Activated CD4-positive, alpha-beta T cell treated with anti-CD3 and anti-CD28 coated beads for 1 hour (primary cell): ENCODE data around the gene PPP6R1.
"Not testable (repeated sequence)": the region's sequence is repeated elsewhere in the genome, so short reads cannot be mapped to it uniquely, and the experiment has no call there.

Experiments
- DNase-seq: peaks from one replicate; pipeline ENCODE4 v3.0.0-alpha.2; 2020

Gene PPP6R1

DNA sequence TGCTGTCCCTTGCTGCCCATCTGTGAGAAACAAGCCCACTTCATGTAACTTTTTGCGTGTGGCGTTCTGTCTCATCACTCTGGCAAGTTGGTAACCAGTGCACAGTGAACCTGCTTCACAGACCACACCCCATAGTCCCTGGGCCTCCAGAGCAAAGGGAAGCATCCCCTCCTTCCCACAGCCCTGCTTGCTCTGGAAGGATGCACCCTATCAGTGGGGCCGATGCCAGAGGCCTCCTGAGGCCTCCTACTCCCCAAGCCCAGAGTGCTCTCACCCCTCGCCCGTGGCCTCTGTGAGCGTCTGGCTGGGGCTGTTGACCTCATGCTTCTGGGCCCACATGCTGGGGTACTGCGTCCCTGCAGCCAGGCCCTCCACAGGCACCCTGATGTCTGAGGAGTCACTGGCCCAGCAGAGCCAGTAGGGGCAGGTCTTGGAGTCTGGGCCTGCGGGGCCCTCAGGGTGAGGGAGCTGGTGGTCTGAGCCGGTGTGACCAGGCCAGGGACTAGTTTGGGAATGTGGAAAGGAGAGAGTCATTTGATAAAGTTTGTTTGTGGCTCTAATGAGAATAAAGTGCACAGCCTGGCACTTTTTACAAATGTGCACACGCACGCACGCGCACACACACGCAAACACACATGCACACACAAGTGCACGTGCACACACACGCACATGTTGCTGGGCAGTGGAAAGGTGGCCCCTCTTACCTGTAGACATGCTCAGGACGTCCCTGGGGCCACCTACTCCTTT lies 35.4 kb downstream of the PPP6R1 start:
- DNase-seq, result no peak

DNA sequence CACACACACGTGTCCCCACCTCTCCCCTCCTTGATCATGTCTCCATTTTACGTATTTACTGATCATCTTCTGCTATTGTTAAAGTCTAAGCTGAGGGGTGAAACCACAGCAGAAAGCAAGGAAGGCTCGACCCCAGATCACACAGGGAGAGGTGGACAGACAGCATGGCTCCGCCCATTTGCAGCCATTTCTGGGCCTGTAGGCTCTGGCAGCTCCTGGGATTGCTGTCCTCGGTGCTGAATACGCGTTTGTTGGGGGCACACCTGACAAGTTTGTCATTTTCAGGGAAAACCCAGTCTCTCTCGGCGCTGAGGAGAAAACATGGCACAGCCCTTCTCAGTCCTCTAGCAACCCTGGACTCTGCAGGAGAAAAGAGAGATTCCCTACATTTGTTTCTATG lies 38.3 kb downstream of the PPP6R1 start:
- no peak for DNase-seq

DNA sequence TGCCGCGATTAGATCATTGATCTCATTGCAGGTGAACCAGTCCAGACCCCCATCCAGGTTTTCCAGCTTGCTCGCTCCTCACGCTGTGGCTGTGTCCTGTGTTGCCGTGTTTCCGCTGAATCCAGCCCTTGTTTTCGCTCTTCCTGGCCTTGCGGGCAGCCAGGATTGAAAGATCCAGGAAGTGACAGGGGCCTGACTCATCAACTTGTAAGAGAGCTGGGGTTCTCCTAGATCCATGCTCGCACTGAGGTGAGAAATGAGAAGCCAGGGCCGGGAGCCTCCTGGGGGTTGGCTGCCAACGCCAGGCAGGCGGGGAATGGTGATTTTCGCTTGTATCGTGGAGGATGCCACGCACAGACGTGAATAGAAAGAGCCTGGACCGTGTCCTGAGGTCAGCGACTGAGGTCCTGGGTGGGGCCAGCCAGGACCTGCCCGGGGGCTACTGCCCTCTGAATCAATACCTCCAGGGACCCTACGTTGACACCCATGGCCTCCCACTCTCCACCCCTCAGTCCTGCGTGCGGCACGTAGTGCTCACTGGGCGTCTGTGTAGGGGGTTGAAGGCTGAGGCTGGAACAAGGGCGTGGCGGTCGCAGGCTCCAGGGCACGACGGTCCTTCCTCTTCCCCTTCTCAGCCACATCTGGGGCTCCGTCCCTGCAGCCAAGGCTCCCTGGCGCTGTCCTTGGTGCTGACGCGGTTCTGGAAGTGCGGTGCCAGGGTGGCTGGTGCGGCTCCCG lies 42.2 kb downstream of the PPP6R1 start:
- no peak for DNase-seq

DNA sequence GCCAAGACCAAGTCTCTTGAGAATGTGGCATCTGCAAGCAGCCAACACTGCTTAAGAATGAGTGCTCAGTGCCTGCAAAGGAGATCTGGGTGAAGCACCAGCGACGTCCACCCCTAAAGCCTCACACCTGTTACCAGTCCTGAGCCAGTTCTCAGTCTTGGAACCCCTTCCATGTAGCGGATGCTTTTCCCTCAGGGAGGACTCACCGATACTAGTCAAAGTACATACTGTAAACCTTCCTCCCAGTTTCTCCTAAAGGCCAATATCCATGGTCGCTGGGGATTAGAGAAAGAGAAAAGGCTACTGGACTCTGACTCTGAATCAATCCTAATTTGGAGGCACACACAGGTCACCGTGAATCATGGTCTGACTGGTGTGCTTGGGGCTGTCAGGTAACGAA lies 45.3 kb downstream of the PPP6R1 start:
- DNase-seq, result no peak

DNA sequence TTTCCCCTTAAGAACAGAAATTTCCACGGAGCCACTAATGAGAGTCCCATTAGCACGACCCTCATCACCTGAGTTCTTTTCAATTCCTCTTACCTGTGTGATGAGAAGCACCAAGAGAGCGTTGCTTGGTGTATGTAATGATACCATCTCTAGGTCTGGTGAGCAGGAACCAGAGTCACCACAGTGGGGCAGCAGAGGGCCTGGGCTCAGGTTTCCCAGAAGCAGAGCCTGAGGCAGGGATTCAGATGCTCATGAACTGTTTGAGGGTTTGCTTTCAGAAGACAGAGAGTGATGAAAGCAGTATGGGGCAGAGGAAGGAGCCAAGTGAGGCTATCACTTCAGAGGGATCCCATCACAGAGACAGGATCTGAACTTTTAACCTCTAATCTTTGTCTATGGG lies 46.4 kb downstream of the PPP6R1 start:
- no peak for DNase-seq

DNA sequence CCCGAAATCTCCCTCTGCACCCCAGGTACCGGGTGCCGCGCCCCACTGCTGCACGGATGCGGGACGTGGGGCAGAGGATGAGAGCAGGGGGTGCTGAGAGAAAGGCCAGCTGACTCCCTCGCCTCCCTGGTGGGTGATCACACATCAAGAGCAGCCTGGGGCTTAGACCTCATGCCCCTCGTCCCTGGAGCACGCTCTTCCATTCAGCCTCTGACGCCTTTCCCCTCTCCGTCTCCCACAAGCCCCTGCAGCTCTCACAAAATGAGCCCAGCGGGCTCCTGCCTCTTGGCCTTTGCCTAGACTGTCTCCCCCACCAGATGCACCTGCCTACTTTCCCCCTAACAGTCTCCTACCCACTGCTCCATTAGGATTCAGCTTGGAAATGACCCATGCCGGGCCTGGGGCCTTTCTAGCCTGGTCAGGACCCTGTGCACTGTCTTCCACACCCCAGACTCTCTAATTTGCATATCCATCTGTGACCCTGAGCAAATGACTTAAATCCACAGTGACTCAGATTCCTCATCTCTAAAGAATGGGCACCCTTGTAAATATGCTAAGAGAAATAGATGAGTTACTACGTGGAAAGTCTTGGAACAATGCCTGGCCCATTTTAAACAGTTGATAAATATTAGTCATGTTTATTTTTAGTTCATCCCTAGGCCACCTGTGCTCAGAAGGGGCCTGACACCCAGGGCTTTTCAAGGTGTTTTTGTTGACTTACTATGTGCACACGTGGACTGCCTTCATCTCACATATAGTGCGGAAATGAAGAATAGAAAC lies 48.9 kb downstream of the PPP6R1 start:
- DNase-seq, result no peak

DNA sequence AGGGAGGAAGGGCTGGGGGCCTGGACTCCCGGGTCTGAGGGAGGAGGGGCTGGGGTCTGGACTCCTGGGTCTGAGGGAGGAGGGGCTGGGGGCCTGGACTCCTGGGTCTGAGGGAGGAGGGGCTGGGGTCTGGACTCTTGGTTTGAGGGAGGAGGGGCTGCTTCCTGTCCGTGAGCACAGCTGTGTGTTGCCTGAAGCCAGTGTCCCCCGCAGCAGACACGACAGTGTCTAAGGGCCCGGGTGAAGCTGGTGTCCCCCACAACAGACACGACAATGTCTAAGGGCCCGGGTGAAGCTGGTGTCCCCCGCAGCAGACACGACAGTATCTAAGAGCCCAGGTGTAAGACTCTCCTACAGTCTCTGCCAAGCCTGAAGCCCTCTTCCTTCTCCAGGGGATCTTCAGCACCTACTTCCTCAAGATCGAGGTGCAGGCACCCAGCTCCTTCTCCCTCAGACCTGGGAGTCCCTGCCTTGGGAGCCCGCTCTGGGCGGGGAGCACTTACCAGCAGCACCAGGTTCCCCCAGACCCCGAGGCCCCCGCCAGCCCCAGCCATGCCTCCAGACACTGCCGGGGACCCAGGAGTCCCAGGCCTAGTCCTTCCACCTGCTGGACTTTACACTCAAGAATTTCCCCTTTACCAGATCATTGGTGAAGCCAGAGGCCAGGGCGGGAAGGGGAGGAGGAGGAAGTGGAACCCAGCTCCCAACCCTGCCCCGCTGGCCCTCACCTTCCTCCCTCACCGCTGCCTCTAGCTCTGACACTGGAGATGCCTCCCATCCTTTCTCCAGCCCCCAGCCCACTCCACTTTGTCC lies 49.7 kb downstream of the PPP6R1 start, which contains the start of gene PTPRH:
Gene PTPRH, minus strand, starts transcription at position 622 of the 813 bp plus-strand sequence. Its CDS starts 68 bp downstream, at position 554.
- no peak for DNase-seq

DNA sequence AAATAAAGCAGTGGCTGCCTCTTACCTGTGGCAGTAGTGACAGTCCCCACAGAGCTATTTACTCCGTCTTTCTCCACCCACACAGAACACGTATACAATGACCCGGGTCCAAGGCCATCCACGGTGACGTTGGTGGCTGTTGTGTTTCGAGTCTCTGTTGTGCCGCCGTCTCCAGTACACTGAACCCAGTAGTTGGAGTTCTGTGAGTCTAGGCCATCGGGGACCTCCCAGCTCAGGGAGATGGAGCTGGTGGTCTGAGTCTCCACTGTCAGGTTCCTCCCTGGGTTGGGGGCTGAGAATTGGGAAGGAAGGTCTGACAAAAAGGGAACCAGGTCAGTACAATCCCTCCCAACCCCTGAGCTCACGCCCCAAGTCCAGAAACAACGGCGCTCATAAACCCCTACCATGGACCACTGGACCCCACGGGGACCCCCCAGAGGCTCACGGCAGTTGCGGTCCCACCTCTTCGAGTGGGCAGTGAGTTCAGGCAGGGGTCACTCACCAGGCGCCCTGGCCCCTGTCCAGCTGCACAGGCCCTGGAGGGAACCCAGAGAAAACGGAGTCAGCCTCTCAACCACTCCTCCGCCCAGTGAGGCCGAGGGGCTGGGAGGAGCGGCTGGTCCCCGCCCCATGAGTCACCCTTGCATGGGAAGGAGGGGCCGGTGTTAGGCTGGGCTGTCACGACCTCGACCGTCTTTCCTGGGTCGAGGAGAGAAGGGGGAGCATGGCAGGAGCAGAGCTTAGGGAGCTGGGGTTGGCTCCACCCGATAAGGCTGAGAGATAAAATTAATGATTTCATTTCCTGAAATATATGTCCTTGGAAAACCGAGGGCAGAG lies 51.9 kb downstream of the PPP6R1 start:
- DNase-seq, result no peak

DNA sequence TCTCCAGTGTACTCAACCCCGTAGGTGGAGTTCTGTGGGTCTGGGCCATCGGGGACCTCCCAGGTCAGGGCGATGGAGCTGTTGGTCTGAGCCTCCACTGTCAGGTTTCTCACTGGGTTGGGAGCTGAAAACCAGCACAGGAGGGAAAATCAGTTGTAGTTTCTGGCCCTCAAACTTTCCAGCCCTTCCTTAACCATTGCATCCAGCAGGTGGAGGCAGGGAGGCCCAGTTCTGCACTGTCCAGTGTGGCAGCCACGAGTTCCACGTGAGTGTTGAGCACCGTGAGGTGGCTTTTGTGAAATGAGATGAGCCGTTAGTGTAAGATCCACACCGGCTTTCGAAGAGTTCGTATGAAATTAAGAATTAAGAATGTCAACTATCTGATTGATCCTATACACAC lies 56.6 kb downstream of the PPP6R1 start:
- not testable (repeated sequence) for DNase-seq

DNA sequence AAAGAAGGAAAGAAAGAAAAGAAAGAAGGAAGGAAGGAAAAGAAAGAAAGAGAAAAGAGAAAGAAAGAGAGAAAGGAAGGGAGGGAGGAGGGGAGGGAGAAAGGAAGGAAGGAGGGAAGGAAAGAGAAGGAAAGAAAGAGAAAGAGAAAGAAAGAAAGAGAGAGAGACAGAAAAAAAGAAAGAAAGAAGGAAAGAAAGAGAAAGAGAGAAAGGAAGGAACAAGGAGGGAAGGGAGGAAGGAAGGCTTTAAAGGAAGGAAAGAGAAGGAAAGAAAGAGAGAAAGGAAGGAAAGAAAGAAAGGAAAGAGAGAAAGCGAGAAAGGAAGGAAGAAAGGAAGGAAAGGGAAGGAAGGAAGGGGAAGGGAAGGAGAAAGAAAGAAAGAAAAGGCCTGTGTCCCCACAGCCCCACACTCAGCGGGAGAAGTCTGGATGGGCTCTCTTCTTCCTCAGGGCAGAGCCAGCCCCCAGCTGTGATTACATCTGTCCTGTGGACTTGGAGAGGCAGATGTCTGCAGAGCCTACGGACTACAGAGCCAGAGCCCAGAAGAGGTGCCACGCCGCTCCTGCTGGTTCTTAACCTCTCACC lies 59.1 kb downstream of the PPP6R1 start:
- no peak for DNase-seq

DNA sequence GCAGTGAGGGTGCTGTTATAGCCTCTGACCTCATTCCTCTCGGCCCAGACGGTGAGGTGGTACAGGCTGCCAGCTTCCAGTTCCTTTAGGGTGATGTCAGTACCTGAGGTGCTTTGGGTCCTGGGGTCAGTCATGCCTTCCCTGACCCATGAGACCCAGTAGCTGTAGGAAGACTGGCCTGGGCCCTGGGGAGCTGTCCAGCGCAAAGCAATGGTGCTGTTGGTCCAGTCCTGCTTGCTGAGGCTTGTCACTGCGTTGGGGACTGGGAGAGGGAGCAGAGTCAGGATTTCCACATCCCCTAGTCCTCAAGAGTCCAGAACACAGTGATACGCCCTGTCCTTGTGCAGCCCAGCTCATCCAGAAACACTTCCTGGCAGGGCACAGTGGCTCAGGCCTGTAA lies 60.2 kb downstream of the PPP6R1 start:
- DNase-seq, result no peak

DNA sequence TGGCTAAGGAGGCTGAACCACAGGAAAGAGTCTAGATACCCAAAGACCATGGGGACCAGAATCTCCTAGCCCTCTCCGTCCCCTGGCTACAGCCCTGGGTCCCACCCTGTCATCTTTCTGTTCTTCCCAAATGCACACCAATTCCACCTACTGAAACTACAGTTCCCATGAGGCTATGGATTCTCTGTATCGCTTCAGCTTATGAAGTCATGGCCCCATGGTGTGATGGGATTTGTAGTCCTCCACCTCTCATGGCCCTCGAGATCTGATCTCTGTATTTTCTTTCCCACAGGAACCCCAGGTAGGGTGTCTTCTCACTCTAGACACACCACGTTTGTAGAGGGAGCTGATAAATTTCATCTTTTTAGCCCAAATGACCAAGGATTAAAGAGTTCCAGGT lies 61.3 kb downstream of the PPP6R1 start:
- DNase-seq, result no peak

DNA sequence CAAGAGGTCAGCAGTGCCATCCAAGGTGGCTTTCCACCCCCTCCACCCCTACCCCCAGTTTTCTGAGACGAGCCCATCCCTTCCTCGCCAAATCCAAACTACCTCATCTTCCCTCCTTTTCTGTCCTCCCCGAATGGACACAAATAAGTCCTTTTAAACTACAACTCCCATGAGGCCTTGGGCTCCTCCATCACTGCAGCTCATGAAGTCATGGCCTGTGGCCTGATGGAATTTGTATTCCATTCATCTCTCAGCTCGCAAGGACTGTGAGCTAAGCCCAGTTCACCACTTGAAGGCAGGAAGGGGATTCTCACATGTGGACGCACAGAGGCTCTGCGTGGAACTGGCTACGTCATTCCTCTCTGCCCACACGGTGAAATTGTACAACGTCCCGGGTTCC lies 62.0 kb downstream of the PPP6R1 start:
- DNase-seq, result no peak

DNA sequence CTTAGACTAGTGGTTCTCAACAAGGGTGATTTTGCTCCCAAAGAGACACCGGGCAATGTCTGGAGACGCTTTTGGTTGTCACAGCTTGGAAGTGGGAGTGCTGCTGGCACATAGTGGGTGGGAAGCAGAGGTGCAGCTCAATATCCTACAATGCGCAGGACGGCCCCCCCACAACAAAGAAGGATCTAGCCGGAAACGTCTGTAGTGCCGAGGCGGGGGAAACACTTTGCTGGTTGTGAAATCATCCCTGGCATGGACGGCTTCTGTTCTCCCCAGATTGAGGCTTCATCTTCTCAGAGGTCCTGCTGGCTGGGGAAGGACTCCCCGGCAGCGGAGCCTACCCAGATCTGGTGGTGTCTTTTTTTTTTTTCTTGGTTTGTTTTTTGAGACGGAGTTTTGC lies 65.3 kb downstream of the PPP6R1 start:
- DNase-seq, result no peak

DNA sequence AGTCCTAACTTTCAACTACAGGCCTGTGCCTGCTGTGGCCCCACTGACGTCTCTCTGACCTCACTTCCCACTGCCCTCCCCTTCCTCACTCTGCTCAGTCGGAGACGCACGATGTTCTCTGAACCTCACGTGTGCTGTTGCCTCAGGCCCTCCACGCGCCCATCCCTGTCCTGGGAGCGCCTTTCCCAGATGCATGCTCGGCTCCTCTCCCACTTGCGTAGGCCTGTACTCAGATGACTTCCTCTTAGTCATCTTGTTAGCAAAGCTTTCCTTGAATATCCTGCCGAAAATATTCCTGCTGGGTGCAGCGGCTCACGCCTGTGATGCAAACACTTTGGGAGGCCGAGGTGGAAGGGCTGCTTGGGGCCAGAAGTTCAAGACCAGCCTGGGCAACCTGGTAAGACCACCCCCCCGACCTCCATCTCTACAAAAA lies 69.4 kb downstream of the PPP6R1 start:
- DNase-seq, result no peak

DNA sequence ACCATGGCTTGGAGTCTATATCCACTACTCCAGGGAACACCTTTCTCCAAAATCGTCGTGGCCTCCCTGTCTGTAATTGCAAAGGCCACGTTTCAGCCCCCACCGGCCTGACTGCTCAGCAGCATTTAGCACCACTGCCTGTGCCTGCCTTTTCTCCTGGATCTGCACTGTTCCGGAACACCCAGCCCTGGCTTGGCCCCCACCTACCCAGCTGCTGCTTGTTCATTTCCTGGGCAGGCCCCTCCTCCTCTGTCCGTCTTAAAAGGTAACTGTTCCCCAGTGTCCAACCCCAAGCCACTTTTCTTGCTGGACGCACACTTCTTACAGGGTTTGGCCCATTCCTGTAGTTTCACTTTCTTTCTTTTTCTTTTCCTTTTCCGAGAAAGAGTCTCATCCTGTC lies 70.2 kb downstream of the PPP6R1 start:
- DNase-seq, result no peak

DNA sequence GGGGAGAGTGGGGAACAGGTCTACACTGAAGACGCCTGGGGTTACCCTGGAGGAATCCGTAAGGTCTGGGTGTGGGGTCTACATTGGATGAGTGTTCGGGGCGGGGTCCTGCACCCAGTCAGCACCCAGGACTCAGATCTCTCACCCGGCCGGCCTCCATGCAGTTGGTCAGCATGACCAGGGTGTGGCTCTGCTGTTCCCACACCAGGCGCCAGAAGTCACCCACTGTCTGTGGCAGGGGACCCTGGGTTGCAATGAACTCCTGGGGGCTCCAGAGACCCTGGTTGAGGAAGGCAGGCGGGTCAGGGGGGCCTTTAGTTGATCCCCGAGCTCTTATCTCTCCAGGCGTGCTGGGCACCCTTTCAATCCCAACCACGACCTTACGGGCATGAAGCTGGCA lies 72.7 kb downstream of the PPP6R1 start:
- DNase-seq, result no peak

DNA sequence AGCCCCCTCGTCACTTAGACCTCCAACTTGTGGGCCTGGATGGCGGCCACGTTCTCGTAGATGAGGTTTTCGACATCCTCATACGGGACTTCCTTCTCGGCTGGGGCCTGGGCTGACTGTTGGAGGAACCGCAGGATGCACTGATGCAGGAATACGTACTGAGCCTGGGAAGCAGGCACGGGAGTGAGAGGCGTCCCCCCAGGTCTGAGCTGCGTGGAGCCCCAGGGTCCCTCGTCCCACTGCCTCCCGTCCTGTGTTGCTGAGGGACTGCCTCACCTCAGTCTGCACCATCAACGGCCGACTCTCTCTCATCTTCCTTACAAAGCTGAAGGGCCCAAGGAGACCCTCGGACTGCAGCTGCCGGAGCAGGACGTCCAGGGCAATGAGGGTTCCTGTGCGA lies 77.1 kb downstream of the PPP6R1 start:
- DNase-seq, result no peak
